HG03469 (cell line): ENCODE data around the gene CTIF.

ENCODE experiments used
- ATAC-seq: cut with Tn5 transposase; IDR thresholded peaks from one replicate; pipeline ENCODE4 v1.9.1; 2021; ENCODE audit warnings: mild to moderate bottlenecking, moderate library complexity, moderate number of reproducible peaks; ENCODE audit not compliant: unreplicated experiment

Gene CTIF

GRCh38 chr18:48871391-48872166 lies 332.7 kb downstream of the CTIF start:
- no peak for ATAC-seq

GRCh38 chr18:48872234-48873145 lies 333.7 kb downstream of the CTIF start:
- no peak for ATAC-seq

- ATAC-seq: no peak
These were observed 335.4 kb downstream of the CTIF start for GRCh38 chr18:48874233-48874632.

GRCh38 chr18:48874701-48875162 lies 335.9 kb downstream of the CTIF start:
- ATAC-seq: no peak

- ATAC-seq: no peak
These were observed 336.6 kb downstream of the CTIF start for GRCh38 chr18:48875314-48875941.

- no peak for ATAC-seq
These were observed 337.2 kb downstream of the CTIF start for GRCh38 chr18:48875942-48876511.

GRCh38 chr18:48876590-48876989 lies 337.8 kb downstream of the CTIF start:
- ATAC-seq: no peak

GRCh38 chr18:48877941-48878340 lies 339.1 kb downstream of the CTIF start:
- no peak for ATAC-seq

- ATAC-seq: no peak
These were observed 339.6 kb downstream of the CTIF start for GRCh38 chr18:48878471-48878870.

- no peak for ATAC-seq
These were observed 340.2 kb downstream of the CTIF start for GRCh38 chr18:48879008-48879431.

- ATAC-seq: no peak
These were observed 342.1 kb downstream of the CTIF start for GRCh38 chr18:48880931-48881330.

- ATAC-seq: no peak
These were observed 343.5 kb downstream of the CTIF start for GRCh38 chr18:48882379-48882778.

- ATAC-seq: no peak
These were observed 345.5 kb downstream of the CTIF start for GRCh38 chr18:48884306-48884705.

GRCh38 chr18:48884771-48885170 lies 345.9 kb downstream of the CTIF start:
- no peak for ATAC-seq

- ATAC-seq: no peak
These were observed 346.6 kb downstream of the CTIF start for GRCh38 chr18:48885266-48885923.

- ATAC-seq: no peak
These were observed 347.1 kb downstream of the CTIF start for GRCh38 chr18:48885924-48886400.

GRCh38 chr18:48886520-48887293 lies 347.9 kb downstream of the CTIF start:
- ATAC-seq: no peak

GRCh38 chr18:48887294-48887904 lies 348.6 kb downstream of the CTIF start:
- ATAC-seq: no peak
